Suprapubic skin (tissue), 4 donors: ENCODE data around the gene EPYC.
"Not testable (repeated sequence)": the region's sequence is repeated elsewhere in the genome, so short reads cannot be mapped to it uniquely, and the experiment has no call there.

ENCODE experiments used
- EP300 ChIP-seq: sonication (generic); formaldehyde crosslinking; IDR thresholded peaks from one replicate; pipeline ENCODE4 v1.6.1; 2017; ENCODE audit warnings: antibody characterized with exemption
- POLR2AphosphoS5 ChIP-seq, 3 donors: sonication (generic); formaldehyde crosslinking; IDR thresholded peaks; one replicate each; pipeline ENCODE4 v1.6.1; 2017; ENCODE audit warnings: antibody characterized with exemption in 3 of 3
- TF ChIP-seq, protein P1 (sequence below), 2 donors: fragments of 200-600 bp in 1 of 2; fragments of 450-650 bp in 1 of 2; sonication (generic) in 1 of 2; IDR thresholded peaks; one replicate each; pipeline ENCODE4 v1.5.1; 2016 to 2019; ENCODE audit warnings: antibody characterized with exemption in 2 of 2, mild to moderate bottlenecking in 1 of 2, moderate library complexity in 1 of 2

DNA sequence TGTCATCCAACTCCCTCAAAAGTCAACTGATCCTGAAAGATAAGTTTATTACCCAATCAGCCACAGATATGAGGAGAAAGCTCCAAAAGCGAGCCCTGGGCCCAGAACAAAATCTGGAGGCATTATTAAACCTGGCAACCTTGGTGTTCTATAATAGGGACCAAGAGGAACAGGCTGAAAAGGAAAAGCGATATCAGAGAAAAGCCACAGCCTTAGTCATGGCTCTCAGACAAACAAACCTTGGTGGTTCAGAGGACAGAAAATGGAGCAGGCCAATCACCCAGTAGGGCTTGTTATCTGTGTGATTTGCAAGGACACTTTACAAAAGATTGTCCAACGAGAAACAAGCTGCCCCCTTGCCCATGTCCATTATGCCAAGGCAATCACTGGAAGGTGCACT is 19.4 kb downstream of the EPYC start:
- TF ChIP-seq, protein P1, sequence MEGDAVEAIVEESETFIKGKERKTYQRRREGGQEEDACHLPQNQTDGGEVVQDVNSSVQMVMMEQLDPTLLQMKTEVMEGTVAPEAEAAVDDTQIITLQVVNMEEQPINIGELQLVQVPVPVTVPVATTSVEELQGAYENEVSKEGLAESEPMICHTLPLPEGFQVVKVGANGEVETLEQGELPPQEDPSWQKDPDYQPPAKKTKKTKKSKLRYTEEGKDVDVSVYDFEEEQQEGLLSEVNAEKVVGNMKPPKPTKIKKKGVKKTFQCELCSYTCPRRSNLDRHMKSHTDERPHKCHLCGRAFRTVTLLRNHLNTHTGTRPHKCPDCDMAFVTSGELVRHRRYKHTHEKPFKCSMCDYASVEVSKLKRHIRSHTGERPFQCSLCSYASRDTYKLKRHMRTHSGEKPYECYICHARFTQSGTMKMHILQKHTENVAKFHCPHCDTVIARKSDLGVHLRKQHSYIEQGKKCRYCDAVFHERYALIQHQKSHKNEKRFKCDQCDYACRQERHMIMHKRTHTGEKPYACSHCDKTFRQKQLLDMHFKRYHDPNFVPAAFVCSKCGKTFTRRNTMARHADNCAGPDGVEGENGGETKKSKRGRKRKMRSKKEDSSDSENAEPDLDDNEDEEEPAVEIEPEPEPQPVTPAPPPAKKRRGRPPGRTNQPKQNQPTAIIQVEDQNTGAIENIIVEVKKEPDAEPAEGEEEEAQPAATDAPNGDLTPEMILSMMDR (IDR thresholded peaks at IDR 0.05) = not testable (repeated sequence)
- TF ChIP-seq POLR2AphosphoS5 (IDR thresholded peaks at IDR 0.05); EP300: not testable (repeated sequence)
